ENCODE results near the gene SLC29A3.

GRCh38 chr10:71292624-71293445 is 26.2 kb upstream of the SLC29A3 start:
- TF ChIP-seq CTCF (IDR thresholded peaks at IDR 0.05) (no peak), POLR2AphosphoS5 (IDR thresholded peaks at IDR 0.05) (no peak), EP300 (IDR thresholded peaks at IDR 0.05) (no peak), POLR2A (IDR thresholded peaks at IDR 0.05) (no peak)
